Measurements from ENCODE around the gene ADCY1.

The ADCY1 gene

GRCh38 chr7:45595809-45596664 lies 21.9 kb downstream of the ADCY1 start:
- no peak for DNase-seq

GRCh38 chr7:45596665-45597095 lies 22.5 kb downstream of the ADCY1 start:
- no peak for DNase-seq

GRCh38 chr7:45597286-45597984 lies 23.3 kb downstream of the ADCY1 start:
- no peak for DNase-seq

- no peak for DNase-seq
These were observed 24.8 kb downstream of the ADCY1 start for GRCh38 chr7:45598886-45599520.

- DNase-seq = no peak
These were observed 25.9 kb downstream of the ADCY1 start for GRCh38 chr7:45599851-45600706.

- DNase-seq = no peak
These were observed 26.9 kb downstream of the ADCY1 start for GRCh38 chr7:45601094-45601493.

- DNase-seq = no peak
These were observed 27.8 kb downstream of the ADCY1 start for GRCh38 chr7:45601816-45602540.

- DNase-seq = no peak
These were observed 31.9 kb downstream of the ADCY1 start for GRCh38 chr7:45606050-45606449.

GRCh38 chr7:45606931-45607330 lies 32.8 kb downstream of the ADCY1 start:
- DNase-seq = no peak

GRCh38 chr7:45609180-45609579 lies 35.0 kb downstream of the ADCY1 start:
- no peak for DNase-seq

- DNase-seq = no peak
These were observed 35.9 kb downstream of the ADCY1 start for GRCh38 chr7:45610019-45610418.

- DNase-seq = no peak
These were observed 36.6 kb downstream of the ADCY1 start for GRCh38 chr7:45610660-45611299.

- DNase-seq = no peak
These were observed 43.0 kb downstream of the ADCY1 start for GRCh38 chr7:45617166-45617565.

GRCh38 chr7:45622058-45622457 lies 47.9 kb downstream of the ADCY1 start:
- DNase-seq = no peak

- no peak for DNase-seq
These were observed 49.0 kb downstream of the ADCY1 start for GRCh38 chr7:45623157-45623556.

- no peak for DNase-seq
These were observed 49.7 kb downstream of the ADCY1 start for GRCh38 chr7:45623740-45624391.

GRCh38 chr7:45624392-45624760 lies 50.2 kb downstream of the ADCY1 start:
- DNase-seq = no peak

- DNase-seq = no peak
These were observed 50.9 kb downstream of the ADCY1 start for GRCh38 chr7:45625067-45625466.

- no peak for DNase-seq
These were observed 51.7 kb downstream of the ADCY1 start for GRCh38 chr7:45625714-45626440.

Data from NCI-H1417 treated with DMSO at 0.1 percent for 48 hours (cell line).